Measurements from ENCODE around the gene CELSR1.

The CELSR1 gene

DNA sequence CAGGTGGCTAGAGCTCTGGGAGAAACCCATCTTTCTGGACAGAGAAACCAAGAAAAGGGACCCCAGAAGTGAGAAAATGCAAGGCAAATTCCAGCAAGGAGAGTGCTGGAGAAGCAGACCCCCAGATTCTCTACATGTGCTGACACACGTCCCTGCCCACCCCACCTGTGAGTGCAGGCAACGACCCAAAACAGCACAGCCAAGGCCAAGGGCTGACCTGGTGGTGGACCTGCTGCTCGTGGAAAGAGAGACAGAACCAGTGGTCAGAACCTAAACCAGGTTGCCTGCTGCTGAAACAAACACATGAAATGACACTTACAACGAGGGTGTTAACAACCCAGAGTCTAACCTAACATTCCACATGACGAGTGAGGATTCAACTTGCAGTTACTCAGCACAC lies 177.3 kb downstream of the CELSR1 start:
- TF ChIP-seq, protein P1, sequence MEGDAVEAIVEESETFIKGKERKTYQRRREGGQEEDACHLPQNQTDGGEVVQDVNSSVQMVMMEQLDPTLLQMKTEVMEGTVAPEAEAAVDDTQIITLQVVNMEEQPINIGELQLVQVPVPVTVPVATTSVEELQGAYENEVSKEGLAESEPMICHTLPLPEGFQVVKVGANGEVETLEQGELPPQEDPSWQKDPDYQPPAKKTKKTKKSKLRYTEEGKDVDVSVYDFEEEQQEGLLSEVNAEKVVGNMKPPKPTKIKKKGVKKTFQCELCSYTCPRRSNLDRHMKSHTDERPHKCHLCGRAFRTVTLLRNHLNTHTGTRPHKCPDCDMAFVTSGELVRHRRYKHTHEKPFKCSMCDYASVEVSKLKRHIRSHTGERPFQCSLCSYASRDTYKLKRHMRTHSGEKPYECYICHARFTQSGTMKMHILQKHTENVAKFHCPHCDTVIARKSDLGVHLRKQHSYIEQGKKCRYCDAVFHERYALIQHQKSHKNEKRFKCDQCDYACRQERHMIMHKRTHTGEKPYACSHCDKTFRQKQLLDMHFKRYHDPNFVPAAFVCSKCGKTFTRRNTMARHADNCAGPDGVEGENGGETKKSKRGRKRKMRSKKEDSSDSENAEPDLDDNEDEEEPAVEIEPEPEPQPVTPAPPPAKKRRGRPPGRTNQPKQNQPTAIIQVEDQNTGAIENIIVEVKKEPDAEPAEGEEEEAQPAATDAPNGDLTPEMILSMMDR (IDR thresholded peaks at IDR 0.05): no peak
- no peak for TF ChIP-seq ZFX (IDR thresholded peaks at IDR 0.05; ENCODE audit: borderline replicate concordance)
- H3K27ac ChIP-seq: peak overlapping the region; percentile 31

DNA sequence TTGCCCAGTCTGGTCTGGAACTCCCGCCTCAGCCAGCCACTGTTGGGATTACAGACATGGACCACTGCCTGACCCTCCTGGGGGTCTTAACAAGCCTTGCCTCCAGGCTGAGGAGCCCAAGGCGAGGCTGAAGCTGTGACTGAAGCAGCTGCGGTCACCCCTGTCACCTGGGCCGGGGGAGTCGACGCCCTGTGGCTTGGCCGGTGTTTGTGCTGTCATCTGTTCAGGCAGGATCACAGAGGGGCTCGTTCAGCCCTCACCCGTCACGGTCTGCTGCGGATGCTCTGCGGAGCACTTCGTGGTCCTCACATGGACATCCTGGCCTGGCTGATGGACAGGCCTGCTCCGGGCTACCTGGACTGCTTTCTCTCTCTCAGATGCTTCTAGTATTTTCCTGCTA lies 178.1 kb downstream of the CELSR1 start:
- H3K27ac ChIP-seq: no peak overlapping the region
- TF ChIP-seq, protein P1 (IDR thresholded peaks at IDR 0.05): no peak
- TF ChIP-seq ZFX (IDR thresholded peaks at IDR 0.05; ENCODE audit: borderline replicate concordance): no peak

DNA sequence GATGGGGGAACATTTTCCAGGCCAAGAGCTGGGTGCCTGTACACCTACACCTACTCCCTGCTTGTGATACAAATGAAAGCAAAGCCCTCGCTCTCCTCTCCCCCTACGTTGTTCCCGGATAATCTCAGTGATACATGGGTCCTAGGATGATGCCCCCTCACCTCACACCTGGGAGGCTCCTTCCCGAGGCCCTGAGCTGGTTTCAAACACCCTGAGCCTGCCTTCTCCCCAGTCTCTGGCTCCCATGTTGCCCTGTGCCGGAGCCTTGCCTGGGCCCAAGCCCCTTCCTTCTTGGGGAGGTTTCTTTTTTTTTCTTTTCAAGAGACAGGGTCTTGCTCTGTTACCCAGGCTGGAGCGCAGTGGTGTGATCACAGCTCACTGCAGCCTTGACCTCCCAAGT lies 178.7 kb downstream of the CELSR1 start:
- no peak overlapping the region for H3K27ac ChIP-seq
- TF ChIP-seq, protein P1 (IDR thresholded peaks at IDR 0.05): no peak

DNA sequence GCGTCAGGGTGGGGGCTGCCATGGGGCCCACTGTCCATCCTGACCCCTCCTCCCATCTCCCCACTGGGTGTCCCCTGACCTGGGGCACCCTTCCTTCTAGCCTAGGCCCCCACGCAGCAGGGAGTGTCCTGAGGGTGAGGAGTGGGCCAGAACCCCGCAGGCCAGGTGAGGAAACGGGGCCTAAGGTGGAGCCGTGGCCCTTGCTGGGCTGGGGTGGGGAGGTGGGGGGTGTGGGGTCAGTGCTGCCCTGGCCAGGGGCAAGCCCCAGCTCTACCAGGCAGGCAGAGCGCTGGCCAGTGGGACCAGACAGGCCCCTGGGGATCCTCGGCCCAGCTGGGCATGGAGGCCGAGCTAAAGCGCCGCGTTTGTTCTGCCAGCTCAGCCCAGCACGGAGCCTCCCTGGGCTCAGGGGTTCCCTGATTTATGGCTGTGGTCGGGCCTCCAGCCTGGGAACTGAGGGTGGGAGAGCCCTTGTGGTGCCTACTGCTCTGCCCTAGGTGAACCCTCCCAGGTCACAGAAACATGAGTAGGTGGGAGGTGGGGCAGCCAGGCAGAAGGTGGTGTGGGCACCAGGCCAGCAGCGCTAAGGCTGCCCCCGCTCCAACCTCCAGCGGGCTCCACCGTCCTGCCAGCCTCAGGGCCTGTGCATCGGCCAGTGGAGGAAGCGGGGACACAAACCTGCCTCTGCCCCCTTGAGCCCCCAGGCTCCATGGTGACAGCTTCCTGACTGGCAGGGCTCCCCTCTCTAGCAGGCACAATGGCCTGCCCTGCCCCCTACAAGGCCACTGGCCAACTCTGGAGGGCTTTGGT lies 179.5 kb downstream of the CELSR1 start:
- TF ChIP-seq, protein P1 (IDR thresholded peaks at IDR 0.05): no peak
- no peak for TF ChIP-seq ZFX (IDR thresholded peaks at IDR 0.05; ENCODE audit: borderline replicate concordance)
- no peak overlapping the region for H3K27ac ChIP-seq

DNA sequence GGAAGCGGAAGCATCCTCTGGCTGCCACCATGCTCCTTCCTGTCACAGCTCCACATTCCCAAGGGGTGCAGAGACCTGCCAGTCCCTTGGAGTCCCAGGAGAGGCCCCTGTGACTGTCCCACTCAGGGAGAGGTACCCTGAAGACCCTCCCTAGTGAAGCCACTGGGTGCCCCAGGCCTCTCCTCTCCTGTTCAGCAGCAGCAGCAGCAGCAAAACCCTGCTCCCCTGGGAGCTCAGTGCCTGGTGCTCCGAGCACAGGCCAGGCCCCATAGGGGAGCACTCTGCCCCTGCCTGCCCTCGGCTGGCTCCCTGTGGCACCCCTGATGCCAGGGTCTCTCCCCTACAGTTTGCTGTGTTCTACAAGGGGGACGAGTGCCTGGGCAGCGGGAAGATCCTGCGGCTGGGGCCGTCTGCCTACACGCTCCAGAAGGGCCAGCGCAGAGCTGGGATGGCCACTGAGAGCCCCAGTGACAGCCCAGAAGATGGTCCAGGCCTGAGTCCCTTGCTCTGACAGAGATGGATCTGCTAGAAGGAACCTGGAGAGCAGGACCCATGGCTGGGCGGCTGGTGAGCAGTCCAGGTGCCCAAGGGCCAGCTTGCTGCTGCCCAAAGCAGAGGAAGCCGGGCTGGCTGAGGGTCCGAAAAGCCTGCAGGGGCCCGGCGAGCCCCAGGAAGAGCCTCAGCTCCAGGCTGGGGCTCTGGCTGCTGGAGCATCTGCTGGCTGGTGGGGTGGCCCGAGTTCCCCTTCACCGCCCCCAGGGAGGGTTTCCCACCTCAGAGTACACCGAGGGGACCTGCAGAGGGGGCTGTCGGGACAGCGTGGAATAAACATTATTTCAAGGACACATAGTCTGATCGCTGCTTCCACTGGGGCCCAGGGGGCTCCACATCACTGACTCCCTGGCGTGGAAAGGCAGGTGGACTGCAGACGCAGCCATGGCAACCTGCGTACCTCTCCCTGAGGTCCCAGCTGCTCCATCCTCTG lies 180.6 kb downstream of the CELSR1 start:
- TF ChIP-seq, protein P1 (IDR thresholded peaks at IDR 0.05): no peak
- no peak for TF ChIP-seq ZFX (IDR thresholded peaks at IDR 0.05; ENCODE audit: borderline replicate concordance)

DNA sequence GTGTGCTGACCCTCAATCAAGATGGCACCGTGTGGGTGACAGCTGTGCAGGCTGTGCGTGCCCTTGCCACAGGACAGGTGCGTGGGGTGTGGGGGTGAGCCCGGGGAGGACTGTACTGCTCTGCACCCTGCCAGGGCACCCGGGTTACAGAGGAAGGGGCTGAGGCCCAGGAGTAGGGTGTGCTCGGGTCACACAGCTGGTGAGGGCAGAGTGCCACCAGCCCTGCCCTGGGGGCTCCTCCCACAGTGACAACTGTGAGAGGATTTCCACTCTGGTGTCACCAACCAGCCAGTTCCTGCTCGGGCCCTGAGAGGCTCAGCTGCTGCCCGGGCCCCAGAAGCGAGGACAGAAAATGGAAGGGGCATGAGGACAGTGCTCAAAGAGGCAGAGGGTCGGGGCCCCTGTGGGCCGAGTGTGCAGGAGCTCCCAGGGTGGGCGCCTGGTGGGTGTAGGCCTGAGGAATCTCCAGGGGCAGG lies 181.4 kb downstream of the CELSR1 start:
- no peak for TF ChIP-seq ZFX (IDR thresholded peaks at IDR 0.05; ENCODE audit: borderline replicate concordance)
- TF ChIP-seq, protein P1 (IDR thresholded peaks at IDR 0.05): no peak
- no peak overlapping the region for H3K27ac ChIP-seq

More for the DNA sequence above, 180.6 kb downstream of the CELSR1 start:
- H3K27ac ChIP-seq: no peak overlapping the region

Data from 22Rv1 (cell line).